Suppressor macrophage treated with lipopolysaccharide for 4 hours (primary cell): ENCODE measurements around the gene TMEM135.
A peak's percentile ranks its signal among the peaks of the same experiment; 100 is the strongest.
"Not testable (repeated sequence)": the region's sequence is repeated elsewhere in the genome, so short reads cannot be mapped to it uniquely, and the experiment has no call there.

Source experiments
- DNase-seq: peaks from one replicate; pipeline ENCODE4 v3.0.0-alpha.2; 2020

TMEM135 gene

GRCh38 chr11:87143641-87144040 is 105.9 kb downstream of the TMEM135 start:
- DNase-seq: no peak

- DNase-seq: no peak
These were observed 106.5 kb downstream of the TMEM135 start for GRCh38 chr11:87144252-87144651.

- no peak for DNase-seq
These were observed 111.0 kb downstream of the TMEM135 start for GRCh38 chr11:87148749-87149148.

- not testable (repeated sequence) for DNase-seq
These were observed 112.0 kb downstream of the TMEM135 start for GRCh38 chr11:87149782-87150181.

- DNase-seq: peak; percentile 28
These were observed 113.2 kb downstream of the TMEM135 start for GRCh38 chr11:87150936-87151335.

- DNase-seq: no peak
These were observed 116.5 kb downstream of the TMEM135 start for GRCh38 chr11:87154246-87154645.

GRCh38 chr11:87156970-87157369 is 119.2 kb downstream of the TMEM135 start:
- DNase-seq: no peak

- DNase-seq: not testable (repeated sequence)
These were observed 131.3 kb downstream of the TMEM135 start for GRCh38 chr11:87169076-87169475.

- DNase-seq: no peak
These were observed 135.7 kb downstream of the TMEM135 start for GRCh38 chr11:87173185-87174039.

- no peak for DNase-seq
These were observed 137.1 kb downstream of the TMEM135 start for GRCh38 chr11:87174870-87175269.

GRCh38 chr11:87176044-87176443 is 138.3 kb downstream of the TMEM135 start:
- DNase-seq: no peak

GRCh38 chr11:87179621-87180020 is 141.9 kb downstream of the TMEM135 start:
- DNase-seq: no peak

- no peak for DNase-seq
These were observed 143.0 kb downstream of the TMEM135 start for GRCh38 chr11:87180742-87181141.

GRCh38 chr11:87181143-87181542 is 143.4 kb downstream of the TMEM135 start:
- no peak for DNase-seq

GRCh38 chr11:87185228-87185627 is 147.5 kb downstream of the TMEM135 start:
- no peak for DNase-seq

GRCh38 chr11:87187076-87187475 is 149.3 kb downstream of the TMEM135 start:
- DNase-seq: no peak

- DNase-seq: no peak
These were observed 150.2 kb downstream of the TMEM135 start for GRCh38 chr11:87187930-87188329.

- DNase-seq: not testable (repeated sequence)
These were observed 150.7 kb downstream of the TMEM135 start for GRCh38 chr11:87188396-87188795.

GRCh38 chr11:87188921-87189320 is 151.2 kb downstream of the TMEM135 start:
- DNase-seq: not testable (repeated sequence)

GRCh38 chr11:87190071-87190470 is 152.3 kb downstream of the TMEM135 start:
- no peak for DNase-seq

- no peak for DNase-seq
These were observed 156.2 kb downstream of the TMEM135 start for GRCh38 chr11:87193756-87194470.

GRCh38 chr11:87194985-87195820 is 157.5 kb downstream of the TMEM135 start:
- DNase-seq: no peak

- no peak for DNase-seq
These were observed 160.6 kb downstream of the TMEM135 start for GRCh38 chr11:87198266-87198881.
